Natural killer cell (primary cell): Measurements from ENCODE around the gene GRM7. TPM values are rescaled to one million over a fixed set of nuclear protein-coding genes. Genes with fewer than 3 reads are reported as not detected.

Experiments used
- ATAC-seq, 3 donors: fragments of 150-1000 bp in 2 of 3; fragments of 200-7000 bp in 1 of 3; cut with Tn5 transposase; 1 replicate in 1 of 3; 2 replicates in 2 of 3; pipeline ENCODE4 v1.10.0; 2021; ENCODE audit warnings: mild to moderate bottlenecking in 2 of 3, moderate library complexity in 2 of 3
- DNase-seq, 2 donors: peaks; one replicate each; pipeline versions ENCODE4 v3.0.0 to v3.0.0-alpha.2; 2013 to 2021; ENCODE audit warnings: mixed read lengths in 1 of 2
- H3K27ac ChIP-seq: one replicate; pipeline ENCODE4 v1.5.1; 2013; ENCODE audit warnings: mild to moderate bottlenecking, low read length
- H3K27me3 ChIP-seq: one replicate; pipeline ENCODE4 v1.6.1; 2013; ENCODE audit warnings: low read length; ENCODE audit not compliant: control insufficient read depth, insufficient read depth
- H3K36me3 ChIP-seq: one replicate; pipeline ENCODE4 v1.6.1; 2013; ENCODE audit warnings: low read length; ENCODE audit not compliant: control insufficient read depth, insufficient read depth
- H3K4me1 ChIP-seq: one replicate; pipeline ENCODE4 v1.6.1; 2013; ENCODE audit warnings: low read length; ENCODE audit not compliant: control insufficient read depth, insufficient read depth
- H3K4me3 ChIP-seq: one replicate; pipeline ENCODE4 v1.5.1; 2013; ENCODE audit warnings: low read length
- H3K9me3 ChIP-seq: one replicate; pipeline ENCODE4 v1.6.1; 2013; ENCODE audit warnings: low read length; ENCODE audit not compliant: control insufficient read depth, insufficient read depth
- H3K27ac Mint-ChIP-seq, 2 donors: one replicate each; pipeline ENCODE4 v1.8.0; 2022; ENCODE audit warnings: mild to moderate bottlenecking in 2 of 2, mixed read lengths in 2 of 2, moderate library complexity in 1 of 2
- H3K27me3 Mint-ChIP-seq, 2 donors: one replicate each; pipeline ENCODE4 v1.8.0; 2022; ENCODE audit warnings: low read depth in 2 of 2, mixed read lengths in 2 of 2
- H3K36me3 Mint-ChIP-seq: one replicate; pipeline ENCODE4 v1.8.0; 2022; ENCODE audit warnings: mixed read lengths
- H3K4me1 Mint-ChIP-seq, 2 donors: one replicate each; pipeline ENCODE4 v1.8.0; 2022; ENCODE audit warnings: mixed read lengths in 2 of 2
- H3K4me3 Mint-ChIP-seq: one replicate; pipeline ENCODE4 v1.8.0; 2022; ENCODE audit warnings: mild to moderate bottlenecking, moderate library complexity, mixed read lengths
- H3K9me3 Mint-ChIP-seq, 2 donors: one replicate each; pipeline ENCODE4 v1.8.0; 2022; ENCODE audit warnings: mixed read lengths in 2 of 2
- CTCF ChIP-seq: fragments of 200-600 bp; IDR thresholded peaks from one replicate; pipeline ENCODE4 v1.8.0; 2022; ENCODE audit warnings: antibody characterized with exemption
- WGBS: methylation state at CpG from one replicate; pipeline ENCODE4 v1.1.7; 2013; ENCODE audit warnings: missing lambda C conversion rate; ENCODE audit not compliant: insufficient coverage; 5-methylcytosine and 5-hydroxymethylcytosine counted together
- intact Hi-C: fragments of 100-400 bp; cut with micrococcal nuclease; formaldehyde crosslinking; loops from one replicate; pipeline ENCODE4 v1.14.2; 2022
- total RNA-seq, 4 donors: library from RNA; stranded (reverse); fragments of 120-200 nt in 1 of 4; gene quantifications; one replicate each; pipeline versions ENCODE4 v1.2.3 to v1.2.4, GENCODE V29; 2013 to 2022

GRM7 gene
- total RNA-seq, 3 donors from 2014 or later (not counting 1 experiment from before 2014, with no cell fraction given), result not detected

GRCh38 chr3:7728566-7729519, 867.9 kb downstream of the GRM7 start:
- no peaks in the 10 kb centered on the region for H3K9me3 ChIP-seq
- no peaks in the 10 kb centered on the region for H3K4me1 ChIP-seq
- H3K27me3 Mint-ChIP-seq, result no peaks in the 10 kb centered on the region
- intact Hi-C loops, result no loop called here
- no peak overlapping the region for H3K4me3 Mint-ChIP-seq
- no peaks in the 10 kb centered on the region for H3K36me3 Mint-ChIP-seq
- no peaks in the 10 kb centered on the region for H3K27me3 ChIP-seq
- H3K4me1 Mint-ChIP-seq, result no peaks in the 10 kb centered on the region
- no peaks in the 10 kb centered on the region for H3K36me3 ChIP-seq
- no peak overlapping the region for H3K4me3 ChIP-seq
- 89% methylated on average over 5 of the region's 7 CpGs for WGBS
- no peak for DNase-seq
- TF ChIP-seq CTCF, result no peak
- no peak overlapping the region for H3K27ac Mint-ChIP-seq
- no peak for ATAC-seq
- H3K9me3 Mint-ChIP-seq, result peaks cover 0 to 3% of the 10 kb centered on the region in 2 donors
- H3K27ac ChIP-seq, result no peak overlapping the region

- H3K36me3 ChIP-seq, result no peaks in the 10 kb centered on the region
- intact Hi-C loops, result no loop called here
- no peaks in the 10 kb centered on the region for H3K9me3 ChIP-seq
- H3K4me1 ChIP-seq, result no peaks in the 10 kb centered on the region
- H3K27ac ChIP-seq, result no peak overlapping the region
- H3K9me3 Mint-ChIP-seq, result peaks cover 0 to 5% of the 10 kb centered on the region in 2 donors
- no peaks in the 10 kb centered on the region for H3K27me3 ChIP-seq
- no peak overlapping the region for H3K4me3 Mint-ChIP-seq
- no peaks in the 10 kb centered on the region for H3K4me1 Mint-ChIP-seq
- H3K36me3 Mint-ChIP-seq, result no peaks in the 10 kb centered on the region
- H3K27ac Mint-ChIP-seq, result no peak overlapping the region
- H3K4me3 ChIP-seq, result no peak overlapping the region
- TF ChIP-seq CTCF, result no peak
- H3K27me3 Mint-ChIP-seq, result no peaks in the 10 kb centered on the region
- DNase-seq (no peak), ATAC-seq (no peak)
- WGBS, result no CpG with 5 or more reads among the region's 1 CpG
Observed at GRCh38 chr3:7733933-7734332, 873.0 kb downstream of the GRM7 start.

- Histone ChIP-seq H3K9me3 (no peaks in the 10 kb centered on the region), H3K27me3 (no peaks in the 10 kb centered on the region), H3K4me3 (no peak overlapping the region), H3K36me3 (no peaks in the 10 kb centered on the region), H3K4me1 (no peaks in the 10 kb centered on the region), H3K27ac (no peak overlapping the region)
- H3K36me3 Mint-ChIP-seq, result no peaks in the 10 kb centered on the region
- no peak for ATAC-seq
- intact Hi-C loops, result no loop called here
- H3K9me3 Mint-ChIP-seq, result peaks cover 0 to 5% of the 10 kb centered on the region in 2 donors
- no peak overlapping the region for H3K4me3 Mint-ChIP-seq
- no peak for DNase-seq
- H3K4me1 Mint-ChIP-seq, result no peaks in the 10 kb centered on the region
- H3K27ac Mint-ChIP-seq, result no peak overlapping the region
- no peaks in the 10 kb centered on the region for H3K27me3 Mint-ChIP-seq
- TF ChIP-seq CTCF, result no peak
Observed at GRCh38 chr3:7734456-7734855, 873.5 kb downstream of the GRM7 start.
